PC-3 (cell line): Measurements from ENCODE around the gene ACTR1B. TPM values are rescaled to one million over a fixed set of nuclear protein-coding genes. Genes with fewer than 3 reads are reported as not detected.

Experiments used
- ATAC-seq: fragments of 200-7000 bp; cut with Tn5 transposase; 2 replicates; pipeline ENCODE4 v1.9.1; 2020; ENCODE audit warnings: mild to moderate bottlenecking, moderate library complexity
- BruUV-seq: library from RNA; stranded (reverse); fragments of 400-500 nt; replicated peaks from 2 replicates; lab custom pipeline; 2021; lab: Mats Ljungman, UMichigan
- CTCF ChIA-PET: fragments of 300-600 bp; sonication (Branson Sonifier 250); formaldehyde crosslinking; loops from one replicate; lab custom pipeline; 2022; ENCODE audit warnings: antibody characterized with exemption; lab: Charles Lee
- POLR2A ChIA-PET: fragments of 300-600 bp; sonication (Branson Sonifier 250); formaldehyde crosslinking; loops from one replicate; lab custom pipeline; 2022; ENCODE audit warnings: antibody characterized with exemption; ENCODE audit not compliant: unreplicated experiment; lab: Charles Lee
- DNase-seq: peaks from one replicate; pipeline ENCODE4 v3.0.0-alpha.2; 2015
- H2AFZ ChIP-seq: fragments of 300-600 bp; sonication (generic); 2 replicates; pipeline ENCODE4 v1.6.0; 2016; ENCODE audit warnings: antibody characterized with exemption, low read length
- H3F3A ChIP-seq: fragments of 300-600 bp; sonication (generic); one replicate; pipeline ENCODE4 v1.6.0; 2017; ENCODE audit warnings: antibody characterized with exemption, low read length, control low read depth, mild to moderate bottlenecking; ENCODE audit not compliant: unreplicated experiment
- H3K27ac ChIP-seq: fragments of 300-600 bp; sonication (generic); 2 replicates; pipeline ENCODE4 v1.5.1; 2016; ENCODE audit warnings: mild to moderate bottlenecking, low read length
- H3K27me3 ChIP-seq: fragments of 300-600 bp; sonication (generic); 2 replicates; pipeline ENCODE4 v1.6.1; 2016; ENCODE audit warnings: low read length, mixed read lengths
- H3K36me3 ChIP-seq: fragments of 300-600 bp; sonication (generic); 2 replicates; pipeline ENCODE4 v1.6.1; 2016; ENCODE audit warnings: low read depth, mixed run types, low read length, mixed read lengths
- H3K4me1 ChIP-seq: fragments of 300-600 bp; sonication (generic); 2 replicates; pipeline ENCODE4 v1.5.1; 2016; ENCODE audit warnings: low read length; ENCODE audit not compliant: insufficient read depth
- H3K4me2 ChIP-seq: fragments of 300-600 bp; sonication (generic); 2 replicates; pipeline ENCODE4 v1.6.0; 2016; ENCODE audit warnings: low read length
- H3K4me3 ChIP-seq: fragments of 300-600 bp; sonication (generic); 2 replicates; pipeline ENCODE4 v1.5.1; 2016; ENCODE audit warnings: mild to moderate bottlenecking, low read length, mixed read lengths
- H3K79me2 ChIP-seq: fragments of 300-600 bp; sonication (generic); 2 replicates; pipeline ENCODE4 v1.6.1; 2017; ENCODE audit warnings: low read length, mixed read lengths
- H3K9ac ChIP-seq: fragments of 300-600 bp; sonication (generic); 2 replicates; pipeline ENCODE4 v1.6.0; 2016; ENCODE audit warnings: mild to moderate bottlenecking, low read length
- H3K9me2 ChIP-seq: fragments of 300-600 bp; sonication (generic); replicated peaks from 2 replicates; pipeline ENCODE4 v1.6.1; 2016; ENCODE audit warnings: mixed run types, low read length, mixed read lengths
- H3K9me3 ChIP-seq: fragments of 300-600 bp; sonication (generic); 2 replicates; pipeline ENCODE4 v1.6.1; 2016; ENCODE audit warnings: low read length, mixed read lengths
- H4K20me1 ChIP-seq: fragments of 300-600 bp; sonication (generic); 2 replicates; pipeline ENCODE4 v1.6.1; 2016; ENCODE audit warnings: low read length, mixed read lengths
- EZH2 ChIP-seq: fragments of 300-600 bp; sonication (generic); IDR thresholded peaks from one replicate; pipeline ENCODE4 v1.6.1; 2017; ENCODE audit warnings: antibody characterized with exemption, mild to moderate bottlenecking, low read length; ENCODE audit not compliant: unreplicated experiment
- EZH2phosphoT487 ChIP-seq: fragments of 300-600 bp; sonication (generic); IDR thresholded peaks from 2 replicates; pipeline ENCODE4 v1.6.1; 2018; ENCODE audit warnings: mild to moderate bottlenecking, antibody characterized with exemption, low read length, borderline replicate concordance
- intact Hi-C: fragments of 100-400 bp; cut with micrococcal nuclease; formaldehyde crosslinking; loops from 2 replicates; pipeline ENCODE4 v1.9.0; 2023
- total RNA-seq: library from RNA; depleted of rRNA; stranded (reverse); fragments of >200 nt; gene quantifications from 2 replicates; pipeline ENCODE4 v1.2.3, GENCODE V29; 2014
- TF ChIP-seq, protein P1 (sequence below): fragments of 300-600 bp; sonication (generic); conservative IDR thresholded peaks from 2 replicates; pipeline ENCODE4 v1.5.1; 2017; ENCODE audit warnings: antibody characterized with exemption, low read depth, mild to moderate bottlenecking, low read length

ACTR1B gene
- total RNA-seq, 1 experiment from 2014 or later = 27.0 TPM

DNA sequence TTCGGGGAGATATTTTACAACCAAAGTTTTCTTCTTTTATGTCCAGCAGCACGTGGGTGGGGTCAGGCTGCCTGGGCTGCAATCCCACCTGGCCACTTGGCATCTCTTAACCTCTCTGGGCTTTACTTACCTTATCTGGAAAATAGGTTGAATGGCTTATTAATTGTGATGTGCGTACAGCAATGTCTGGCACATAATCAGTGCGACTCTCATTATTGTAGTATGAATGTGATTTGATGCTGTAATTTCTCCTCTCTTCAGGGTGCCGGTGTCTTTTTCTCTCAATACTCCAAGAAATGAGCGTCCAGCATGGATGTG is 47.5 kb upstream of the ACTR1B start:
- ChIA-PET CTCF (no interaction called here), POLR2A (no interaction called here)
- no peak overlapping the region for H2AFZ ChIP-seq
- no peaks in the 10 kb centered on the region for H3K27me3 ChIP-seq
- H4K20me1 ChIP-seq = no peaks in the 10 kb centered on the region
- H3K9ac ChIP-seq = no peak overlapping the region
- H3K4me3 ChIP-seq = no peak overlapping the region
- BruUV-seq = no TSS peak
- H3K4me1 ChIP-seq = no peaks in the 10 kb centered on the region
- no peaks in the 10 kb centered on the region for H3K36me3 ChIP-seq
- H3K4me2 ChIP-seq = no peak overlapping the region
- no peaks in the 10 kb centered on the region for H3K79me2 ChIP-seq
- ATAC-seq (no peak), DNase-seq (no peak)
- H3K9me3 ChIP-seq = no peaks in the 10 kb centered on the region
- no peak for TF ChIP-seq EZH2phosphoT487
- TF ChIP-seq EZH2 = no peak
- TF ChIP-seq, protein P1, sequence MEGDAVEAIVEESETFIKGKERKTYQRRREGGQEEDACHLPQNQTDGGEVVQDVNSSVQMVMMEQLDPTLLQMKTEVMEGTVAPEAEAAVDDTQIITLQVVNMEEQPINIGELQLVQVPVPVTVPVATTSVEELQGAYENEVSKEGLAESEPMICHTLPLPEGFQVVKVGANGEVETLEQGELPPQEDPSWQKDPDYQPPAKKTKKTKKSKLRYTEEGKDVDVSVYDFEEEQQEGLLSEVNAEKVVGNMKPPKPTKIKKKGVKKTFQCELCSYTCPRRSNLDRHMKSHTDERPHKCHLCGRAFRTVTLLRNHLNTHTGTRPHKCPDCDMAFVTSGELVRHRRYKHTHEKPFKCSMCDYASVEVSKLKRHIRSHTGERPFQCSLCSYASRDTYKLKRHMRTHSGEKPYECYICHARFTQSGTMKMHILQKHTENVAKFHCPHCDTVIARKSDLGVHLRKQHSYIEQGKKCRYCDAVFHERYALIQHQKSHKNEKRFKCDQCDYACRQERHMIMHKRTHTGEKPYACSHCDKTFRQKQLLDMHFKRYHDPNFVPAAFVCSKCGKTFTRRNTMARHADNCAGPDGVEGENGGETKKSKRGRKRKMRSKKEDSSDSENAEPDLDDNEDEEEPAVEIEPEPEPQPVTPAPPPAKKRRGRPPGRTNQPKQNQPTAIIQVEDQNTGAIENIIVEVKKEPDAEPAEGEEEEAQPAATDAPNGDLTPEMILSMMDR = no peak
- no peak overlapping the region for H3K27ac ChIP-seq
- intact Hi-C loops = no loop called here
- no peaks in the 10 kb centered on the region for H3F3A ChIP-seq
- H3K9me2 ChIP-seq = no peaks in the 10 kb centered on the region

DNA sequence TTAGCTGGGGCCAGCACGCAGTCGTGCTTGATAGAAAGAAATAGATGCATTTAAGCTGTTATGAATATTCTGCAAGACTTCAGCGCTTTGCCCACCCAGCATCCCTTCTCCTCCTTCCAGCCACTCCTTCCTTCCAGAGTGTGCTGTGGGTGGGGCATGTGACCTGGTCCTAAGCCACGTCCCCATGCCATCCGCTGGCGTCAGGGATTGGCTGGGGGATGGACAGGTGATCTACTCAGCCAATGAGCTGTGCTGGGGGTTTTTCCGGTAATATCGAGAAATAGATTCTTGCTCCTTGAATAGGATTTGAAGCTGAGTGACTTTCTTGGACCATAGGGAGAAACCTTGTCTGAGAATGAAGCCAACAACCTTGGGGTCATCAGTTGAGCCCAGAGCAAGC is 44.8 kb upstream of the ACTR1B start:
- no peak overlapping the region for H3K4me2 ChIP-seq

DNA sequence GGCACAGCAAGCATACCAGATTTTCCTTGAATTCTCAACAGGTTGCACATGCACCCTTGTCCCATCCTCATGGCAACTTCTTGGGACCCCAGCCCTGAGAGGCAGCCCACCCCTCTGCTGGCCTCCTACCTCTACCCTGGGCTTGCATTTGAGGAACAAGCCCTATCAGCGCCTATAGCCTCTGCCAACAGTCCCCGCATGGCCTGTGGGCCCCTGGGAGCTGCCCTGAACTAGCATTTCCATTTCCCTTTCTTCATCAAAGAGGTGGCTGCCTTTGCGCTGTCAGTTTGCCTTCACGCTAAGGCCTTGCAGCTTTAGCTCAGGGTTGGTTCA is 44.2 kb upstream of the ACTR1B start:
- DNase-seq (no peak), ATAC-seq (no peak)
- no peak overlapping the region for H3K4me2 ChIP-seq
- intact Hi-C loops = loop anchor here (10.0 kb wide), 1 partner anchor 677 kb away; no protein-coding TSS in a partner anchor
- no peaks in the 10 kb centered on the region for H3K4me1 ChIP-seq
- H3K36me3 ChIP-seq = no peaks in the 10 kb centered on the region
- H3K9me2 ChIP-seq = no peaks in the 10 kb centered on the region
- ChIA-PET CTCF (no interaction called here), POLR2A (no interaction called here)
- H3K27me3 ChIP-seq = no peaks in the 10 kb centered on the region
- H3F3A ChIP-seq = no peaks in the 10 kb centered on the region
- H4K20me1 ChIP-seq = no peaks in the 10 kb centered on the region
- no peak overlapping the region for H2AFZ ChIP-seq
- H3K79me2 ChIP-seq = no peaks in the 10 kb centered on the region
- no peak overlapping the region for H3K27ac ChIP-seq
- no TSS peak for BruUV-seq
- TF ChIP-seq EZH2 (no peak), EZH2phosphoT487 (no peak)
- TF ChIP-seq, protein P1 = no peak
- H3K9me3 ChIP-seq = no peaks in the 10 kb centered on the region
- no peak overlapping the region for H3K9ac ChIP-seq
- H3K4me3 ChIP-seq = no peak overlapping the region

More for the DNA sequence above, 44.8 kb upstream of the ACTR1B start:
- Histone ChIP-seq H2AFZ (no peak overlapping the region), H3F3A (no peaks in the 10 kb centered on the region), H3K4me3 (no peak overlapping the region), H4K20me1 (no peaks in the 10 kb centered on the region), H3K79me2 (no peaks in the 10 kb centered on the region), H3K27ac (no peak overlapping the region), H3K9me2 (no peaks in the 10 kb centered on the region), H3K36me3 (no peaks in the 10 kb centered on the region), H3K4me1 (no peaks in the 10 kb centered on the region), H3K27me3 (no peaks in the 10 kb centered on the region), H3K9me3 (no peaks in the 10 kb centered on the region), H3K9ac (no peak overlapping the region)
- no TSS peak for BruUV-seq
- no peak for DNase-seq
- TF ChIP-seq, protein P1 = no peak
- TF ChIP-seq EZH2 (no peak), EZH2phosphoT487 (no peak)
- ChIA-PET POLR2A (no interaction called here), CTCF (no interaction called here)
- no peak for ATAC-seq
- intact Hi-C loops = loop anchor here (10.0 kb wide), 1 partner anchor 676 kb away; no protein-coding TSS in a partner anchor
